ENCODE results near the gene PACSIN1.

Gene PACSIN1

DNA sequence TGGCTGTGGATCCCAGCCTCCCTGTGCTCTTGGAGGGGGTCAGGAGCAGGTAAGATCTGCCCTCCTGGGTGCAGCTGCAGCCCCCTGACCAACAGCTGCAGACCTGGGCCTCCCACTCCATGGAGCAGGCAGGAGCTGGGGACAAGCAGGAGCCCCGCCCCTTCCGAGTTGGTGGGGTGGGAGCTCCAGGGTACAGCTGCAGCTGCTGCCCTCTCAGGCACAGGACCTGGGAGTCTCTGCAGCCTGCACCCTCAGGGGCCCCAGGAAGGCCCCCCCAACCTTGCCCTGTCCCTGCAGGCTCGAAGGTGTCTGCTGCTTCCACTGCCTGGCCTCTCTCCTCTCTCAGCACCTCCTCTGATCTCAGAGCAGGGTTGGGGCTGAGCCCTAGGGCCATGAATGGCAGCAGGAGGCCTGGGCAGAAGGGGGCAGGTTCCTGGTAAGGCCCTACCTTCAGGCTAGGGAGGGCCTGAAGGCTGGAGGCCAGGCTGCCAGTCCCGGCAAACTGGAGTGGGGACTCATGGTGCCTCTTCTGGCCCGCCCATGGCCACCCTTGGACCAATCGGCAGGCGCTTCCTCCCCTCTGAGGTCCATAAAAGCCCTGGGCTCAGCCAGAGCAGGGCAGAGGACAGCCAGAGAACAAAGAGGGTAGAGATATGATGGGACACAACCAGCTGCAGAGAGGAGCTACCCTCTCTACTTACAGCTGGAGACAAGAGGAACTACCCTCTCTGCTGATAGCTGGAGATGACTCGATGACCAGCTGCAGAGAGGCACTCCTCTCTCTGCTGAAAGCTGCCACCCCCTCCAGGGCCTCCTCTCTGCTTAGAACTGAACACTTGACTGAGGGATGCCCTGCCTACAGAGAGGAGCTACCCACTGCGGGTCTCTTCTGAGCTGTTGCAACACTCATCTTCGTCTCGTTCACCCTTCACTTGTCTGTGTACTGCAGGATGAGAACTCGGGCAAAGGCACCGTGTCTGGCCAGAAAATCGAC lies 7.8 kb upstream of the PACSIN1 start:
- CTCF ChIA-PET, result interaction anchor here (1.5 to 4.6 kb wide), 2 partner anchors 11 to 152 kb away, joined by 8 to 47 read pairs; no protein-coding TSS in a partner anchor
- TF ChIP-seq FOXM1 (IDR thresholded peaks at IDR 0.05; ENCODE audit: borderline replicate concordance), result no peak
- no peak for TF ChIP-seq CTBP1 (IDR thresholded peaks at IDR 0.05; ENCODE audit: borderline replicate concordance)
- TF ChIP-seq ARNT (IDR thresholded peaks at IDR 0.05), result no peak
- TF ChIP-seq FOXK2 (IDR thresholded peaks at IDR 0.05), result no peak
- TF ChIP-seq BHLHE40 (IDR thresholded peaks at IDR 0.05; ENCODE audit: borderline replicate concordance), result no peak
- TF ChIP-seq ZNF384 (IDR thresholded peaks at IDR 0.05), result no peak
- TF ChIP-seq, protein P1, sequence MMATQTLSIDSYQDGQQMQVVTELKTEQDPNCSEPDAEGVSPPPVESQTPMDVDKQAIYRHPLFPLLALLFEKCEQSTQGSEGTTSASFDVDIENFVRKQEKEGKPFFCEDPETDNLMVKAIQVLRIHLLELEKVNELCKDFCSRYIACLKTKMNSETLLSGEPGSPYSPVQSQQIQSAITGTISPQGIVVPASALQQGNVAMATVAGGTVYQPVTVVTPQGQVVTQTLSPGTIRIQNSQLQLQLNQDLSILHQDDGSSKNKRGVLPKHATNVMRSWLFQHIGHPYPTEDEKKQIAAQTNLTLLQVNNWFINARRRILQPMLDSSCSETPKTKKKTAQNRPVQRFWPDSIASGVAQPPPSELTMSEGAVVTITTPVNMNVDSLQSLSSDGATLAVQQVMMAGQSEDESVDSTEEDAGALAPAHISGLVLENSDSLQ (IDR thresholded peaks at IDR 0.05), result no peak
- no peak for TF ChIP-seq LEF1 (IDR thresholded peaks at IDR 0.05; ENCODE audit: borderline replicate concordance)
- TF ChIP-seq NFRKB (IDR thresholded peaks at IDR 0.05), result no peak
- TF ChIP-seq L3MBTL2 (conservative IDR thresholded peaks at IDR 0.05), result no peak
- TF ChIP-seq SP1 (IDR thresholded peaks at IDR 0.05), result no peak
- TF ChIP-seq FOXA1 (IDR thresholded peaks at IDR 0.05), result no peak
- TF ChIP-seq TARDBP (IDR thresholded peaks at IDR 0.05), result no peak
- TF ChIP-seq HDGF (IDR thresholded peaks at IDR 0.05; ENCODE audit: borderline replicate concordance), result no peak
- no peak for TF ChIP-seq SUZ12 (IDR thresholded peaks at IDR 0.05)
- TF ChIP-seq ELF4 (IDR thresholded peaks at IDR 0.05), result no peak
- POLR2A ChIA-PET, result no interaction called here
- no peak for DNase-seq (ENCODE audit: extremely low spot score)

DNA sequence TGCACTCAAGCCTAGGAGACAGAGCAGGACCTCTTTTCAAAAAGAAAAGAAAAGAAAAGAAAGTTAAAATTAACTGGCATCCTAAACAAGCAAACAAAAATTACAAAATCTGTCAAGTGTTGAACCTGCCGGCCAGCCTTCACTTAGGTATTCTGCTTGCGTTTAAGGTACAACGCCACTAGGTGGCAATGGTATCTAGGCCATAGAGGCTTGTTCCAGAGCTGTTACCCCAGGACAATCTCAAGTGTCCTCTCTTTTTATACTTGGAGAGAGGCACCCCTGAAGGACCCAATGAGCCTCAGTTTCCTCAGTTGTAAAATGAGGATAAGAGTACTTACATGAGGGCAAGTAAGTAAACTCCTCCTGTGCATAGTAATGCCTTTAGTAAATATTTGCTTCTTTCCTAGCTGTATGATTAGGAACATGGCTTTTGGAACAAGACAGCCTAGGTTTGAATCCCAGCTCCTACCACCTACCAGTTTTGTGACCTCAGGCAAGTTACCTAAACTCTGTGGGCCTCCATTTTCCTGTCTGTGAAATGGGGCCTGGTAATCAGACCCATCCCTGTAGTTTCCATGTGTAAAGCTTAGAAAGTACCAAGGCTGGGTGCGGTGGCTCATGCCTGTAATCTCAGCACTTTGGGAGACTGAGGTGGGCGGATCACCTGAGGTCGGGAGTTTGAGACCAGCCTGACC lies 5.8 kb upstream of the PACSIN1 start:
- POLR2A ChIA-PET, result interaction anchor here (1.0 to 1.5 kb wide), 4 partner anchors 16 to 297 kb away, joined by 3 to 4 read pairs (median 3); partner anchors contain the start of genes RPS10 and SNRPC
- CTCF ChIA-PET, result interaction anchor here (0.5 to 4.6 kb wide), 13 partner anchors 8 to 680 kb away, joined by 3 to 47 read pairs (median 4); partner anchors contain the start of gene RPS10
- no peak for TF ChIP-seq FOXM1 (IDR thresholded peaks at IDR 0.05; ENCODE audit: borderline replicate concordance)
- peak; percentile 58 for DNase-seq (ENCODE audit: extremely low spot score)

DNA sequence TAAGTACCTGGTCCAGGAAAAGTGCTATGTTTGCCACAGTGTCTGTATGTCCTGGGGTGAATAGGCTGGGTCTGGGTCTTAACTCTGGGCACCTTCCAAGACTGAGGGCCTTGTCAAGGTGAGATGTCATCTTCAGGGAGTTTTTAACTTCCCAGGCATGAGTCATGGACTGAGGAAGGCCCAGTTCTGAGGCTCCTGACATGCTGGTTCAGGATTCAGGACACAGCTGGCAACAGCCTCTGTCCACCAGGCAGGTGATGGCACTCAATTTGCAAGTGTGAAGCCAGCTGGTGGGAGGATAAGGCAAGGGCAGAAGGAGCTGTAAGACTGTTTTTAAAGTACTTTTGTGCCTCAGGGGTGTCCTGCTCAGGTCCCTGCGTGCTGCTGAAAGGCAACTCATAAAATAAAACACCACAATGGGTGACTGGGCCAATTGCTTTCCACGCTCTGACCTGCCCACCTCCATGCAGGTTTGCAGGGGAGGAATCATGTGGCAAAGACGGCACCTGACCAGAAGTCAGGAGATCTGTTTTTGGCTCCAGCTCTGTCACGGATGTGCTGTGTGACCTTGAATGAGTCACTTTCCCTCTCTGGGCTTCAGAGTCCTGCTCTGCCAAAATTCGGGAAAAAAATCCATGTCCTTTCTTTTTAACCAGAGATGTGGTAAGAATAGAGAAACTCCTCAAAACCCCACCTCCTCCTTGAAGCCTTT lies 4.9 kb upstream of the PACSIN1 start:
- ChIA-PET CTCF (interaction anchor here (1.0 to 4.6 kb wide), 7 partner anchors 12 to 679 kb away, joined by 3 to 47 read pairs (median 3); partner anchors contain the start of gene RPS10), POLR2A (interaction anchor here (1.3 to 2.1 kb wide), 2 partner anchors 15 to 296 kb away, joined by 3 to 6 read pairs; partner anchors contain the start of gene SNRPC)
- no peak for DNase-seq (ENCODE audit: extremely low spot score)
- TF ChIP-seq HDGF (IDR thresholded peaks at IDR 0.05; ENCODE audit: borderline replicate concordance) (no peak), ARNT (IDR thresholded peaks at IDR 0.05) (no peak), SUZ12 (IDR thresholded peaks at IDR 0.05) (no peak), BHLHE40 (IDR thresholded peaks at IDR 0.05; ENCODE audit: borderline replicate concordance) (no peak), SP1 (IDR thresholded peaks at IDR 0.05) (no peak), NFRKB (IDR thresholded peaks at IDR 0.05) (no peak), FOXK2 (IDR thresholded peaks at IDR 0.05) (no peak), TARDBP (IDR thresholded peaks at IDR 0.05) (no peak), FOXM1 (IDR thresholded peaks at IDR 0.05; ENCODE audit: borderline replicate concordance) (no peak), L3MBTL2 (conservative IDR thresholded peaks at IDR 0.05) (no peak), ELF4 (IDR thresholded peaks at IDR 0.05) (no peak), ZNF384 (IDR thresholded peaks at IDR 0.05) (no peak), LEF1 (IDR thresholded peaks at IDR 0.05; ENCODE audit: borderline replicate concordance) (no peak), CTBP1 (IDR thresholded peaks at IDR 0.05; ENCODE audit: borderline replicate concordance) (no peak), FOXA1 (IDR thresholded peaks at IDR 0.05) (no peak)
- TF ChIP-seq, protein P1 (IDR thresholded peaks at IDR 0.05), result no peak

GRCh38 chr6:34462010-34462409 lies 3.9 kb upstream of the PACSIN1 start:
- DNase-seq (ENCODE audit: extremely low spot score), result no peak
- TF ChIP-seq LEF1 (IDR thresholded peaks at IDR 0.05; ENCODE audit: borderline replicate concordance), result no peak
- TF ChIP-seq SUZ12 (IDR thresholded peaks at IDR 0.05), result no peak
- no peak for TF ChIP-seq FOXA1 (IDR thresholded peaks at IDR 0.05)
- TF ChIP-seq TARDBP (IDR thresholded peaks at IDR 0.05), result no peak
- TF ChIP-seq FOXM1 (IDR thresholded peaks at IDR 0.05; ENCODE audit: borderline replicate concordance), result no peak
- no peak for TF ChIP-seq FOXK2 (IDR thresholded peaks at IDR 0.05)
- no peak for TF ChIP-seq ELF4 (IDR thresholded peaks at IDR 0.05)
- no peak for TF ChIP-seq HDGF (IDR thresholded peaks at IDR 0.05; ENCODE audit: borderline replicate concordance)
- no peak for TF ChIP-seq L3MBTL2 (conservative IDR thresholded peaks at IDR 0.05)
- TF ChIP-seq CTBP1 (IDR thresholded peaks at IDR 0.05; ENCODE audit: borderline replicate concordance), result no peak
- no peak for TF ChIP-seq BHLHE40 (IDR thresholded peaks at IDR 0.05; ENCODE audit: borderline replicate concordance)
- TF ChIP-seq SP1 (IDR thresholded peaks at IDR 0.05), result no peak
- no peak for TF ChIP-seq ARNT (IDR thresholded peaks at IDR 0.05)
- no peak for TF ChIP-seq ZNF384 (IDR thresholded peaks at IDR 0.05)
- ChIA-PET CTCF (interaction anchor here (0.6 to 1.4 kb wide), 8 partner anchors 13 to 684 kb away, joined by 3 to 5 read pairs (median 3); partner anchors contain the start of gene SPDEF), POLR2A (interaction anchor here (0.6 to 2.1 kb wide), 5 partner anchors 36 to 426 kb away, joined by 3 to 9 read pairs (median 5); partner anchors contain the start of genes SNRPC and TAF11)

DNA sequence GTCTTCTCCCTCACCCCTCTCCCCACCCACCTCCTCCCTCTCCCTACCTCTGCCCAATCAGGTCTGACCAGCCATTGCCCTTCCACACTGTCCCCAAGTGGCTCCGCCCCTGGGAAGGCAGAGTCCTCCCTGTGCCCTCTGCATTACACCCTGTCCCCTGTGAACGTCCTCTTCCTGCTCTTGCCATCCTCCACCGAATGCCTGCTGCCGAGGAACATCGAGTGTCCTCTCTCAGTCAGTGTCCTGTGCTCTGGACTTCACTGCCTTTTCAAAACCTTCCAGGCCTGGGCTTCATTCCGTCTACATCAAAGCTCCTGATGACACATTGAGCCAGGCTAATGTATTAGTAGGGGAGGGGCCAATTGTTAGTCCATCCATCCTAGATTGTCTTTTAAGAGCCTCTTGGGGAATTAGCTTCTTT lies 3.3 kb upstream of the PACSIN1 start:
- no peak for TF ChIP-seq FOXA1 (IDR thresholded peaks at IDR 0.05)
- no peak for TF ChIP-seq SP1 (IDR thresholded peaks at IDR 0.05)
- TF ChIP-seq FOXK2 (IDR thresholded peaks at IDR 0.05), result no peak
- TF ChIP-seq, protein P1 (IDR thresholded peaks at IDR 0.05), result no peak
- peak; percentile 72 for DNase-seq (ENCODE audit: extremely low spot score)
- ChIA-PET CTCF (interaction anchor here (0.6 to 1.4 kb wide), 9 partner anchors 12 to 299 kb away, joined by 3 to 5 read pairs (median 3); partner anchors contain the start of gene SPDEF), POLR2A (interaction anchor here (0.6 to 2.1 kb wide), 5 partner anchors 36 to 426 kb away, joined by 3 to 9 read pairs (median 5); partner anchors contain the start of genes SNRPC and TAF11)
